ENCODE measurements around the gene C19orf25. TPM values are rescaled to one million over a fixed set of nuclear protein-coding genes. Genes with fewer than 3 reads are reported as not detected.

The C19orf25 gene
- total and polyA plus RNA-seq, 2 of the 13 experiments (the other 11 are each of a cell fraction or from before 2014, with no cell fraction given): 14.2 to 32.4 TPM

GRCh38 chr19:1478934-1479707 lies at the start of gene C19orf25 (continued):
- TF ChIP-seq HNRNPLL (IDR thresholded peaks at IDR 0.05; ENCODE audit: low read depth, low read length, poor library complexity, severe bottlenecking) (peak; percentile 84), ZNF383 (CRISPR knock-in tag; IDR thresholded peaks at IDR 0.05; ENCODE audit: borderline replicate concordance) (no peak), RXRB (CRISPR knock-in tag; IDR thresholded peaks at IDR 0.05; ENCODE audit: borderline replicate concordance) (peak; percentile 54; the same call in 1 of the 2 replicates), KLF13 (CRISPR knock-in tag; IDR thresholded peaks at IDR 0.05) (0 out of 2 replicates have a peak, but pooled peaks have one; percentile 27), ZGPAT (CRISPR knock-in tag; IDR thresholded peaks at IDR 0.05) (peak; percentile 76), GMEB2 (CRISPR knock-in tag; IDR thresholded peaks at IDR 0.05; ENCODE audit: low read depth) (no peak), ZNF382 (CRISPR knock-in tag; IDR thresholded peaks at IDR 0.05; ENCODE audit: borderline replicate concordance) (no peak), PHF8 (CRISPR knock-in tag; IDR thresholded peaks at IDR 0.05) (peak; percentile 71; the same call in 1 of the 2 replicates), PTBP1 (IDR thresholded peaks at IDR 0.05; ENCODE audit: low read depth, low read length, poor library complexity, severe bottlenecking) (no peak), PAXIP1 (CRISPR knock-in tag; conservative IDR thresholded peaks at IDR 0.05) (peak; percentile 50), BHLHE40 (IDR thresholded peaks at IDR 0.05; ENCODE audit: low read length) (no peak; the same call in 1 of the 2 replicates)
- TF ChIP-seq, protein P1, sequence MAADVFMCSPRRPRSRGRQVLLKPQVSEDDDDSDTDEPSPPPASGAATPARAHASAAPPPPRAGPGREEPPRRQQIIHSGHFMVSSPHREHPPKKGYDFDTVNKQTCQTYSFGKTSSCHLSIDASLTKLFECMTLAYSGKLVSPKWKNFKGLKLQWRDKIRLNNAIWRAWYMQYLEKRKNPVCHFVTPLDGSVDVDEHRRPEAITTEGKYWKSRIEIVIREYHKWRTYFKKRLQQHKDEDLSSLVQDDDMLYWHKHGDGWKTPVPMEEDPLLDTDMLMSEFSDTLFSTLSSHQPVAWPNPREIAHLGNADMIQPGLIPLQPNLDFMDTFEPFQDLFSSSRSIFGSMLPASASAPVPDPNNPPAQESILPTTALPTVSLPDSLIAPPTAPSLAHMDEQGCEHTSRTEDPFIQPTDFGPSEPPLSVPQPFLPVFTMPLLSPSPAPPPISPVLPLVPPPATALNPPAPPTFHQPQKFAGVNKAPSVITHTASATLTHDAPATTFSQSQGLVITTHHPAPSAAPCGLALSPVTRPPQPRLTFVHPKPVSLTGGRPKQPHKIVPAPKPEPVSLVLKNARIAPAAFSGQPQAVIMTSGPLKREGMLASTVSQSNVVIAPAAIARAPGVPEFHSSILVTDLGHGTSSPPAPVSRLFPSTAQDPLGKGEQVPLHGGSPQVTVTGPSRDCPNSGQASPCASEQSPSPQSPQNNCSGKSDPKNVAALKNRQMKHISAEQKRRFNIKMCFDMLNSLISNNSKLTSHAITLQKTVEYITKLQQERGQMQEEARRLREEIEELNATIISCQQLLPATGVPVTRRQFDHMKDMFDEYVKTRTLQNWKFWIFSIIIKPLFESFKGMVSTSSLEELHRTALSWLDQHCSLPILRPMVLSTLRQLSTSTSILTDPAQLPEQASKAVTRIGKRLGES (CRISPR knock-in tag; IDR thresholded peaks at IDR 0.05; ENCODE audit: borderline replicate concordance): no peak
- TF ChIP-seq, protein P2, sequence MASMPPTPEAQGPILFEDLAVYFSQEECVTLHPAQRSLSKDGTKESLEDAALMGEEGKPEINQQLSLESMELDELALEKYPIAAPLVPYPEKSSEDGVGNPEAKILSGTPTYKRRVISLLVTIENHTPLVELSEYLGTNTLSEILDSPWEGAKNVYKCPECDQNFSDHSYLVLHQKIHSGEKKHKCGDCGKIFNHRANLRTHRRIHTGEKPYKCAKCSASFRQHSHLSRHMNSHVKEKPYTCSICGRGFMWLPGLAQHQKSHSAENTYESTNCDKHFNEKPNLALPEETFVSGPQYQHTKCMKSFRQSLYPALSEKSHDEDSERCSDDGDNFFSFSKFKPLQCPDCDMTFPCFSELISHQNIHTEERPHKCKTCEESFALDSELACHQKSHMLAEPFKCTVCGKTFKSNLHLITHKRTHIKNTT (CRISPR knock-in tag; IDR thresholded peaks at IDR 0.05): no peak
- TF ChIP-seq, protein P3, sequence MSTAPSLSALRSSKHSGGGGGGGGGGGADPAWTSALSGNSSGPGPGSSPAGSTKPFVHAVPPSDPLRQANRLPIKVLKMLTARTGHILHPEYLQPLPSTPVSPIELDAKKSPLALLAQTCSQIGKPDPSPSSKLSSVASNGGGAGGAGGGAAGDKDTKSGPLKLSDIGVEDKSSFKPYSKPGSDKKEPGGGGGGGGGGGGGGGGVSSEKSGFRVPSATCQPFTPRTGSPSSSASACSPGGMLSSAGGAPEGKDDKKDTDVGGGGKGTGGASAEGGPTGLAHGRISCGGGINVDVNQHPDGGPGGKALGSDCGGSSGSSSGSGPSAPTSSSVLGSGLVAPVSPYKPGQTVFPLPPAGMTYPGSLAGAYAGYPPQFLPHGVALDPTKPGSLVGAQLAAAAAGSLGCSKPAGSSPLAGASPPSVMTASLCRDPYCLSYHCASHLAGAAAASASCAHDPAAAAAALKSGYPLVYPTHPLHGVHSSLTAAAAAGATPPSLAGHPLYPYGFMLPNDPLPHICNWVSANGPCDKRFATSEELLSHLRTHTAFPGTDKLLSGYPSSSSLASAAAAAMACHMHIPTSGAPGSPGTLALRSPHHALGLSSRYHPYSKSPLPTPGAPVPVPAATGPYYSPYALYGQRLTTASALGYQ (CRISPR knock-in tag; IDR thresholded peaks at IDR 0.05): peak; percentile 40; the same call in 1 of the 2 replicates
